ENCODE measurements around the gene SEC23A. TPM values are rescaled to one million over a fixed set of nuclear protein-coding genes. Genes with fewer than 3 reads are reported as not detected.

SEC23A gene
- total and polyA plus RNA-seq, 2 of the 8 experiments (the other 6 are each of a cell fraction or from before 2014, with no cell fraction given) = 30.9 to 58.2 TPM

- H2BK20ac ChIP-seq (ENCODE audit: low read length) = no peak overlapping the region
- CTCF ChIA-PET (ENCODE audit: partially characterized antibody) = interaction anchor here (0.8 to 2.5 kb wide), 2 partner anchors 21 to 126 kb away, joined by 4 to 10 read pairs; no protein-coding TSS in a partner anchor
- POLR2A ChIA-PET (ENCODE audit: partially characterized antibody) = no interaction called here
Measured at GRCh38 chr14:38994731-38995130, 108.3 kb downstream of the SEC23A start.

More at GRCh38 chr14:38994731-38995130, 108.3 kb downstream of the SEC23A start:
- H2AK5ac ChIP-seq (ENCODE audit: low read depth, low read length) = no peak overlapping the region
- H3K18ac ChIP-seq (ENCODE audit: extremely low read depth, low read length) = no peak overlapping the region
- no peaks in the 10 kb centered on the region for H3K4me1 ChIP-seq (replicated peaks in 1 of 4; ENCODE audit: control insufficient read depth in 3 of 4, insufficient read depth in 4 of 4, low read length in 3 of 4)
- H3K56ac ChIP-seq (replicated peaks; ENCODE audit: insufficient read length, low read depth, low read length) = no peak overlapping the region
- no peak for DNase-seq (ENCODE audit: low read depth in 1 of 2, low spot score in 2 of 2)
- H2AFZ ChIP-seq (ENCODE audit: low read length) = no peak overlapping the region
- TF ChIP-seq TCF12 (IDR thresholded peaks at IDR 0.05; ENCODE audit: low read depth, low read length) (no peak), TAF1 (IDR thresholded peaks at IDR 0.05; ENCODE audit: low read depth, low read length) (no peak), EGR1 (IDR thresholded peaks at IDR 0.05; ENCODE audit: borderline replicate concordance, low read depth, low read length) (no peak), HDAC2 (IDR thresholded peaks at IDR 0.05; ENCODE audit: borderline replicate concordance in 1 of 2, low read depth in 2 of 2, low read length in 2 of 2) (no peak), POLR2A (IDR thresholded peaks at IDR 0.05; ENCODE audit: control extremely low read depth in 1 of 2, low read depth in 2 of 2, low read length in 2 of 2) (no peak)
- H3K4me3 ChIP-seq (ENCODE audit: extremely low read depth in 1 of 4, insufficient read depth in 2 of 4, low read depth in 3 of 4, low read length in 4 of 4) = no peak overlapping the region
- no peak overlapping the region for H3K9ac ChIP-seq (replicated peaks in 1 of 4; ENCODE audit: extremely low read depth in 1 of 4, low read depth in 3 of 4, low read length in 3 of 4)
- H4K8ac ChIP-seq (ENCODE audit: extremely low read depth, insufficient read depth, low read length) = no peak overlapping the region
- H3K79me1 ChIP-seq (ENCODE audit: low read depth, low read length) = no peaks in the 10 kb centered on the region
- WGBS, 2 experiments (ENCODE audit: extremely low coverage in 1 of 2, insufficient coverage in 1 of 2, insufficient read length in 1 of 2, insufficient replicate concordance in 2 of 2, low coverage in 1 of 2, low lambda C conversion rate in 2 of 2, missing lambda C conversion rate in 1 of 2) = 76% methylated on average over 3 of the region's 3 CpGs; no CpG with 5 or more reads in 1 of the 2 experiments
- H3K23ac ChIP-seq (ENCODE audit: insufficient read length) = no peak overlapping the region
- no peaks in the 10 kb centered on the region for H3K36me3 ChIP-seq (ENCODE audit: control insufficient read depth in 2 of 4, insufficient read depth in 4 of 4, low read length in 3 of 4)
- no peaks in the 10 kb centered on the region for H4K20me1 ChIP-seq (replicated peaks in 1 of 2; ENCODE audit: control insufficient read depth in 1 of 2, insufficient read depth in 2 of 2, low read length in 2 of 2)
- H4K5ac ChIP-seq (ENCODE audit: insufficient read length, low read depth, low read length) = no peak overlapping the region
- no peak overlapping the region for H3K27ac ChIP-seq (ENCODE audit: low read depth, low read length)
- H2BK15ac ChIP-seq (ENCODE audit: low read length) = no peak overlapping the region
- H2BK12ac ChIP-seq (ENCODE audit: low read depth, low read length) = no peak overlapping the region
- no peaks in the 10 kb centered on the region for H3K9me3 ChIP-seq (ENCODE audit: insufficient read depth in 2 of 2, low read depth in 1 of 2, low read length in 1 of 2)
- H2BK120ac ChIP-seq (replicated peaks; ENCODE audit: low read depth, low read length) = no peak overlapping the region
- no peak overlapping the region for H4K91ac ChIP-seq (replicated peaks; ENCODE audit: insufficient read length, low read length)
- no peaks in the 10 kb centered on the region for H3K27me3 ChIP-seq (replicated peaks in 1 of 4; ENCODE audit: control insufficient read depth in 3 of 4, extremely low read depth in 1 of 4, insufficient read depth in 3 of 4, low read length in 3 of 4)
- no peak overlapping the region for H2BK5ac ChIP-seq (ENCODE audit: low read depth, low read length)
- no peak overlapping the region for H3K4me2 ChIP-seq (ENCODE audit: insufficient read depth in 1 of 2, low read depth in 2 of 2, low read length in 2 of 2)
- no peak for FAIRE-seq
- no peaks in the 10 kb centered on the region for H3K79me2 ChIP-seq (ENCODE audit: control insufficient read depth in 1 of 2, insufficient read depth in 2 of 2, low read length in 2 of 2)
- H3K4ac ChIP-seq (replicated peaks; ENCODE audit: insufficient read length, low read depth, low read length) = no peak overlapping the region
- H3K23me2 ChIP-seq (ENCODE audit: low read depth, low read length) = no peaks in the 10 kb centered on the region; the same call in 1 of the 2 replicates
- H3K14ac ChIP-seq (ENCODE audit: insufficient read length) = no peak overlapping the region

Measured in H1 (cell line).